Stimulated activated CD4-positive, alpha-beta T cell treated with anti-CD3 and anti-CD28 coated beads, TNF-alpha, amount 100 ng/mL, for 1 hour (primary cell): ENCODE data around the gene PTGER3.
A peak's percentile ranks its signal among the peaks of the same experiment; 100 is the strongest.

ENCODE experiments used
- DNase-seq, 3 donors: peaks; one replicate each; pipeline ENCODE4 v3.0.0-alpha.2; 2020; ENCODE audit warnings: low read depth in 3 of 3, low spot score in 1 of 3

The PTGER3 gene

DNA sequence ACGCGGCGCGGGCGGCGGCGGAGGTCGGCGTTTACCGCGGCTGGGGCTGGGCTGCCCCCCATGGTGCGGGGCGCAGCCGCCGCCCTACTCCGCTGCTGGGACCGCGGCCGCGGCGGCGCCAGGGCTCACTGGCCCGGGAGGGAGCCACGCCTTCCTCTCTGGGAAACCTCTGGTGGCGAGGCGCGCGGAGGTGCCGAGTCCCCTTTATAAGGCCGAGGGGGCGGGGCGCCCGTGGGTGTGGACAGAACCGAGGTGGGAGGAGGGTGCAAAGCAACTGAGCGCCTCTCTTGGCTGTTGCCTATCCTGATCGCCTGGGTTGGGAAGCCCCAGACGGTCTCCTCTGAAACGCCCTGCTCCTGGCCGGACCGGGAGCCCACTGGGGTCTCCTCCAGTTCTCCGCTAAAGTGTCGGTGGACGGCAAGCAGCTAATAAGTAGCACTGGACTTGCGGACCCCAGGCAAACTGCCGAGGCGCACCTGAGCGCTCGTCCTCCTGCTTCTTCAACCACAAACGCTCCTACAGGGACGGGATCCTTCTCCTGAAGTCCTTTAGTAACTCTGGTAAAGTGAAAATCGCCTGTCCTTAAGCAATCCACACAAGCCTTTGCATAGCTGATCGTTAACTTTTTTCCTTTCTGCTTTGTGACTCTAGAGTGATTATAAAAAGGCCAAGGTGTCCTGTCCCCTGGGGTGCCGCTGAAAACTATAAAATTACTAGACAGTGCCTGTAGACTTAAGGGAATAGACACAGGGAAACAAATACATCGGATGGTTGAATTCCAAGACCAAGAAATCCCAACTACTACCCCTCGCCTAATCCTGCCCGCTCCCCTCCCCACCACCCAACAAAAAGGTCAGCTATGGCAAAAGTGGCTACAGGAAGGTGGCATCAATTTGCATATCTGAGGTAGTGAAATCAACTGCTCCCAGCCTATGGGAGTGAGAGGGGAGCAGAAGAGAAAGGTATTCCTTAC, at the start of gene PTGER3:
Gene PTGER3, minus strand, starts transcription at position 182 of the 973 bp plus-strand sequence. CDS start 239 bp downstream, outside the sequence.
- peak in 1 of 3 donors; percentile 30 for DNase-seq

DNA sequence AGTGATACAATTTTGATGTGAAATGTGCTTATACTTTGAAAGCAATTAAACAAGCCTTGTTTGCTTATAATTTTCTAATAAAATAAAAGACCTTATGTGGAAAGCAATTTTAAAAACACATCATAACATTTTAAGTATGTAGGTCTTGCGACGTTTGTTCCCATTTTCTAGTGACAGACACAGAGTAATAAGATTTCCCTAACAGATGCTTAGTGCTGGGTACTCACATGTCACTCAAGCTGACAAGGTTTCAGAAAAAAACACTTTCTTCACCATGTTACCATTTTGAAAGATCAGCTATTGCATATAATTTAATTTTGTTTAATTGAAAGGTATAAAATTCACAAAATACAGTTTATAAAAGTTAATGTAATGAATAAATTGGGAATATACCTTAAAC, 47.3 kb upstream of the PTGER3 start:
- no peak for DNase-seq

DNA sequence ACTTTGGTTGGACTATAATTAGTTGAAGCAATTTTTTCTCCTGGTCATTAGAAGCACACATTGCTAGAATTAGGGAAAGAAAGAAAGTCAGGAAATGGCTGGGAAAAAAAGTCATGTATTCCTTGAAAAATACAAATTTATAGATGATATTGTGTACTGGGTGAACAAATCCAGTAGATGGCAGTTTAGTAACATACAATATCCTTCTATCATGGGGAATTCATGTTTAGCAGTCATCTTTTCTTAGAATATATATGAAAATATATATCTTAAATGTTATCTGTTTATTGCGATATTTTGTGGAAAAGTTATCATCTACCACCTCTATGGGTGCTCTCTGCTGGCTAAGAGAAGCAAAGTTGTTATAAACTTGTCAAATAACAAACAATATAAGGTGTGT, 46.3 kb upstream of the PTGER3 start:
- DNase-seq = no peak

DNA sequence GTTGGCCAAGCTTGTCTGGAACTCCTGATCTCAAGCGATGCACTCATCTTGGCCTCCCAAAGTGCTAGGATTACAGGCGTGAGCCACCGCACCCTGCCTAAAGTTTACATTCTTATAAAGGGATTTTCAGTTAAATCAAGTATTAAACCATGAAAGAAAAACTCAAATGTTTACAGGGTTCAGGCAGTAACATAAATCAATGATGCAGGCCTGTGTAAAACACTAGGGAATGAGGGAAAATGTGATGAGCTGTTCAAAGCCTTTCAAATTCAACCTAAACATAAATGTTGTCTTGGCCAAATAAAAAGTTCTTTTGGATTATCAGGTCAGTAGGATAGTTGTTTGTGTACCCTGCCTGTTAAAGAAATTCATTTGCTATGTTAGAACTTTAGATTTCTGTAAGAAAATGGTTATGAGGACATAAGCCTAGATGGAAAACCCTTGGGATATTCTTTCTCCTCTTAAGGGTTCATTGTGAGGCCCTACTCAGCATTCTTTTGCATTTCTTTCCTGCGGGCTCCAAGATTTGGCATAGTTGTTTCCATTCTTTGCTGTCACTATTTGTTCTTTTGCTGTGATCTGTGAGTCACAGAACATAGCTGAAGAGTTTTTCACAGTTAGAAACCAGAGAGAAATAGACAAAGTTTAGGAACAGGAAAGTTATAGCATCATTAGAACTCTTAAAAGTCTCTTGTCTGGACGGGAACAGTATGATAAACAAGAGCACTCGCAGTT, 42.1 kb upstream of the PTGER3 start:
- DNase-seq = no peak

DNA sequence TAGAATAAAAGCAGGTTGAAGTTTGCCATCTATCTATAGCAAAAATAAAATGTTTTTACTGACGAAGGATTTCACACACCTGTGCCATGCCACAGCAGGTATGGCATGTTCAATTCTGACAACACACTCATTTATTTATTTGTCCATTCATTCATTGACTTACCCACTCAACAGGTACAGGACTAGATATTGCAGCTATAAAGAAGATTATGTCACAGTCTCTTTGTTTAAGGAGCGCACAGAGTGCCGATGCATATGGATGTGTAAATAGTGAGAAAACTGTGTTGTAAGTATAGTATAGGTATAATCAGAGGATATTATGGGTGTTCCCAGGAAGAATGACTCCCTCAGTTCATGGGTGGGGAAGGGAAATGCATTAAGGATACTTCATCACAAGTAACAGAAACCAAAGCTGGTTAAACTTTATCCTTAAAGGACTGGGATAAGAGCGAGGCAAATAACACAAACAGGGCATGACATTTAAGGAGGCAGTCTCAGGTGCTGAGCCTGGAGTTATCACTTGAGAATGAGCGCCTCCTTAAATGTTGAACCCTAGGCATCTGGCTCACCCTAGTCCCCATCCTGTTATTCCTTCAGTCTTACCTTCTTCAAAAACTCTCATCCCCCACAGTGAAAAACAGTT, 41.1 kb upstream of the PTGER3 start:
- DNase-seq = no peak

DNA sequence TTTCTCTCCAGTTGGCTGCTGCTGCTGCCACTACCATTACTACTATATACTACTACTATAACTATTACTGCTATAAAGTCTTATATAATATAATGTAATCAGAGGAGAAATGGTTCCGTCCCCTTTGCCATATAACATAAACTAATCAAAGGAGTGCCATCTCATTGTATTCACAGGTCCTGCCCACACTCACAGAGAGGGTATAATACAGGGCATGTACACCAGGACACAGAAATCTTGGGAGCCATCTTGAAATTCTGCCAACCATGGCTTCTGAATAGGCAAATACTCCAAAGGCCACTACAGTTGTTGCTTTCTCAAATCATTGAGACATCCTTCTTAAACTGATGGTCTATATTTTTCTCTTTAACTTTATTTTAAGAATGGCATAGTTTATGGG, 40.1 kb upstream of the PTGER3 start:
- DNase-seq = no peak

DNA sequence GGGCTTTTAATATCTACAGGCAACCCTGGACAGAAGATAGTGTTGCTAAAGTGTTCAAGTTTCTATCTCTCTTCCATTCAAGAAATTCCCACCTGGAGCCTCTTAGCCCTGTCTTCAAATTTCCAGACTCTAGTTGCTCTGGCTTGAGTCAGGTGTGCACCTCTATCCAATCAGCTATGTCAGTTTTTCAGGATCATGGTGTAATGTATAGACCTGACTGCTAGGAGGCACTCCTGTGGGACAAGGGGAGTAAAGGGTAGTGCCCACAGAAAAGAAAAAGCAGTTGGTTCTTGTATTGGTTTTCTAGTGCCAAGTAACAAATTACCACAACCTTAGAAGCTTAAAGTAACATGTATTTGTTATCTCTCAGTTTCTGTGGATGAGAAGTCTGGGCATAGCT, 39.4 kb upstream of the PTGER3 start:
- DNase-seq = no peak

- no peak for DNase-seq
Measured at GRCh38 chr1:71086331-71086730, 38.7 kb upstream of the PTGER3 start.

GRCh38 chr1:71083271-71083670, 35.7 kb upstream of the PTGER3 start:
- DNase-seq = no peak

- no peak for DNase-seq
Measured at GRCh38 chr1:71081697-71082080, 34.1 kb upstream of the PTGER3 start.

DNA sequence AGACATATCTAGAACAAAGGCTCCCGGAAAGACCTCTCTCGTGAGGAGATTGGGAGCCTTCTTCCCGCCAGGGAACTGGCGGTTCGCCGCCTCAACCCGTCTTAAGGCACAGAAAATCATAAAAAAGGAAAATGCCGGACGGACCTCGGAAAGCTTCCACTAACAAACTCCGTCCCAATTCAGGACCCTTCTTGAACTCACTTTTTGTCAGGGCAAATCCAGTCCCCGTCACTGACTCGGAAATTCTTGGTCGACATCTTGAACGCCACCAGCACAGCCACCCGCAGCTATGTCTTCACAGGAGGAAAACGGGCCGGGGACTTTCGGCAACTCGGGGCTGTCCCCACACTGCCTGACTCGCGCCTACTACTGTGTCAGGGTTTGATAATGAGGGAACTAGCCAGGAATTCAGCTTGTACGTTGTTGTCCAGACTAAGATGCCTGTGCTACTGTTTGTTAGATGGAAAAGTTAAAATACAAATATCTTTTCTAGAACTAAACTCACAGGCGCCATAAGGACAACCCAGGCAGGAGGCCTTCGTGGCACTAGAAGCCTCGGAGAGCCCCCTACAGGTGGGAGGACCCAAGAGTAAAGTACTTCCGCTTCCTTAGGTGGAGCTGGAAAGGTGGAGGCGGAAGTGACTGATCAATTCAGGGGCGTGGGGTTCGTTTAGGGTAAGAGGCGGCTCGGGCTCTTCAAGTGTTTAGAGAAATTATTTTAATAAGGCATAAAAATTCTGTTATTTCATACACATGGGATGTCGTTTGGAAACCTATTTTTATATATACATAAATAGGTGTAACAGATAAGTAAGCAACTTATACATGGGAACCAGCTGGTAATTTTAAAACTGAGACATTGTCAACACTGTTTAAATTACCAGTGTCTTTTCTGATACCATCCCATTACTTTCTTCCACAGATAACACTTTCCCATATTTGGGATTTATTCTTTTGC, 33.4 kb upstream of the PTGER3 start, which contains the start of gene ZRANB2:
Gene ZRANB2, minus strand, starts transcription at position 297 of the 958 bp plus-strand sequence. Its CDS starts 40 bp downstream, at position 257.
- peak; percentile 74 to 77 (median 77) for DNase-seq

DNA sequence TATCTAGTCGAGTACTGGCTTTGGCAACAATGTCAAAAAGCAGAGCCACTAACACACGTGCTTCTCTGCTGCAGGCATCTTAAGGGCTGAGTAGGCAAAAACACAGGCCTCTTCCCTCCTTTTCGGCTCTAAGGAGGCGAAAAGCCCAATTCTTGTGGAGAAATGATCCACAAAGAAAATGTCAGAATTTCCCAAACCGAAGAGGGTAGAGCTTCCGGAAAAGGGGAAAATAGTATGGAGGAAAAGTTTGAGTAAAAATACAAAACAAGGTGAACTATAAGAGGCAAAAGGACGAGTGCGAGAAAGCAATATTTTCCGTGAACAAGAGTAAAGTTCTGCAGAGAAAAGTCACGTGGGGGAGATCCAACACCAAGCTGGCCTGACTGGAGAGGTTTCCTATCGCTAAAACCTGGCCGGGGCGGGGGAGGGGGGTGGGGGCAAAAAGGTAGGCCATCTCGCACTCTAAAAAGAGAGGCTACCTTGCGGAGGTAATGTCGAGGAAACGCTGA, 32.7 kb upstream of the PTGER3 start:
- DNase-seq = no peak

DNA sequence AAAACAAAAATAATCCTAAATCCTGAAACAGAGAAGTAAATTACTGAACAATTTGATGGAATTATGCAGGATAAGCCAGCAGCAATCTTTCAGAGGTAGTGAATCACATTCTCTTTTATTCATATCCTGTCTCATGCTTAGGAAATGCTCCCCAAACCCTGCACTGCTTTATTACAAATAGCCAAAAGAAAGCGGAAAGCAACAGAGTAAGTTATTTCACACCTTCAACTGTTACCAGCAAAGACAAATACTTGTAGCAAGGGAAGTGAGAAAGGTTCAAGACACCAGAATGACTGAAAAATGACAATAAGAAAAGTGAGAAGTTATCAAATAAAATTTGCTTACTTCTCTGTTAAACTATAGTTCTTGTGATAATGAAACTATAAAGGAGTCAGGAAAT, 27.1 kb upstream of the PTGER3 start:
- DNase-seq = no peak

DNA sequence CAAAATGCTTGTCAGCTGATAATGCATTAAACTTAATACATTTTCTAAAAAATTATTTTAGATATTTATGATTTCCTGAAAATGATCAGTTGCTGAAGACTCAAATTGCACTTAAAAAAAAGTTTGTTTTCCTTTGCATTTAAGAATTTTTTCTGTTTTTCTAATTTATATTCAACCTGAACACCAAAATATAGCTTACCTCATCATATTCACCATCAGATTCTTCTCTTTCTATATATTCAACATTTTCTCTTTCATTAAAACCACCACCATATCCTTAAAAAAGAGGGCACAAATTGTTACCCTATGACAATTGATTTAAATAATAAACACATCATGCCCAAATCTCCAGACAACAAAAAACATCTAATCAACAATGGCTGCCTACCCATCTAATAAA, 24.7 kb upstream of the PTGER3 start:
- no peak for DNase-seq

GRCh38 chr1:71071720-71072119, 24.1 kb upstream of the PTGER3 start:
- DNase-seq = no peak

DNA sequence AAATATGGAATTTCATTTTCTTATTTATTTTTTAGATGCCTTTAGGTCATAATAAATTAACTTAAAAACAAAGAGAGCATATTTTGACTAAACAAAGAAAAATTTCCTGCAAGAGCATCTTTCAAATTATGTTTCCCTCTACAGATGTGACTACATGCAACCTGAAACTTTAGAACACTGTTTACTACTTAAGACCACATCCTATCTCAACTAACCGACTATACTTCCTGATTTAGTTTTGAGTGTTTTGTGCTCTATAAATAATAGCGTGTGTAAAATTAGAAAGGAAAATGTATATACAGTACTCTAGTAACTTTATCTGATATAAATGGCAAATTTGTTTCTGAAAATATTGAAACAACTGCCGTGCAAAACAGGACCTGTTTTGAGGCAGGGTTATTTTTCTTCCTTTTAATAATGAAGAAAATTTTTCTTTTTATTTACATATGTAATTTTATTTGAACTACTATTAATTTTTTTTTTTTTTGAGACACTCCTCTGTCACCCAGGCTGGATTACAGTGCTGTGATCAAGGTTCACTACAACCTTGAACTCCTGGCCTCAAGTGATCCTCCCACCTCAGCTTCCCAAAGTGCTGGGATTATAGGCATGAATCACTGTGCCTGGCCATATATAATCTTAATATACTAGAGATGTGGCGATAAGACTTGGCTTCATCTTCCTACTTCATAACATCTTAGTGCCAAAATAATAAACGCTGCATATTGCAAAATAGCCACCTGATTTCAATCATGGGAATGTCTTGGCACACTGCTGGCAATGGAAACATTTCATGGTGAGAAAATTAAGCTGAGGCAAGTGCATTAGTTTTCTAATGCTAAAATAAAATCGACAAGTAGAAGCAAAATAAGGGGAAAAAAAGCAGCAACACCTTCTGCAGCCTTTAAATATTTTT, 21.0 kb upstream of the PTGER3 start:
- DNase-seq = no peak

GRCh38 chr1:71054791-71055190, 7.2 kb upstream of the PTGER3 start:
- DNase-seq = no peak

DNA sequence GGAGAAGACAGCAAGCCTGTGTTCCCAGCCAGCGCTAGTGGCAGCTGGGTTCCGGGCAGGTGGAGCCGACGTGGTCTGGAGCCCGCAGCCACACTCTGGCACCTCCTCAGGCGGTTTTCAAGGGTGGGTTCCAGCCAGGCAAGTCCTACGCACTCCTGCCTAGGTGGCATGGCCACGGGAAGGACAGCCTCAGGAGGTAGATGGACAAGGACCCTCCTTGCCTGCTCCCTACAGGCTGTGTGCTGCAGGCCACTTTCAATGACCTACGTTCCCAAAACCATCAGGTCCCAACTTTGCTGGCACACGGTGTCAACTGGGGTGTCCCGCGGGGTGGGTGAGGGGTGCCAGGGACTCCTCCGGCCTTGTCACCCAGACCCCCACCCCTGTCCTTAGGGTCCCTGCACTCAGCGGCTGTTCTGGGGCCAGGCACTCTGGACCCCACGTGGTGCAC, 6.7 kb upstream of the PTGER3 start:
- DNase-seq = no peak

GRCh38 chr1:71053758-71054157, 6.1 kb upstream of the PTGER3 start:
- DNase-seq = no peak
